ENCODE measurements around the gene CRABP1.

CRABP1 gene

GRCh38 chr15:78347586-78348543 is 7.7 kb downstream of the CRABP1 start:
- DNase-seq = no peak

DNA sequence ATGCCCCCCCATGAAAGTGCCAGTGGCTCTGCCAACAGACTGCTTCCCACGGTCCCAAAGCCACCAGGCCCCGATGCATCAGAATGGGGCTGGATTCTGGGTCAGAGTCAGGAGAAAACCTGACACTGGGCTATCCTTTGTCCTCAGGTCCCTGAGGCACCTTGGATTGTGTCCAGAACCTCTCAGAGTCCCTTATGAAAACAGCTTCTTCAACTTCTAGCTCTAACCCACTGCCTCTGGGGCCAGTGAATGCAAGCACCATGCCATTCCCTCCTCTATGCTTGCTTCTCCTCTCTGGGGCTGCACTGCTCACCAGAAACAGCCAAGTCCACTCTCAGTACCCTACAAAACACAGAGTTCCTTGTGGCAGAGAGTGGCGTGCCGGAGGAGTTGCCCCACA is 9.9 kb downstream of the CRABP1 start:
- DNase-seq = no peak

DNA sequence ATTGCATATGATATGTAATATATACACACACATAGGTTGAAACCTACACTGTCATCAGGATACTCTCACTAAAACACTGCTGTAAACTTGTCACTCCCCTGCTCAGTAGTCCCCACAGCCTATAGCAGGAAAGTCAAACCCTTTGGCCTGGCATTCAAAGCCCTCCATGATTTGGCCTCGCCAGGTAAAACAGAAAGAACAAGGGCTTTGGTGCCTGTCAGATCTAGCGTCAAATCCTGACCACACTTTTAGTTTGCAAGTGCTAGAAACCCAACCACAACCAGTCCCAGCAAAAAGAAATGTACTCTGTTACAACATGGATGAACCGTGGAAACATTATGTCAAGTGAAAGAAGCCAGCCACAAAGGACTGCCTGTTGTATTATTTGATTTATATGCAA is 11.4 kb downstream of the CRABP1 start:
- no peak for DNase-seq

GRCh38 chr15:78353093-78353492 is 12.9 kb downstream of the CRABP1 start:
- no peak for DNase-seq

GRCh38 chr15:78355177-78355576 is 15.0 kb downstream of the CRABP1 start:
- DNase-seq = no peak

DNA sequence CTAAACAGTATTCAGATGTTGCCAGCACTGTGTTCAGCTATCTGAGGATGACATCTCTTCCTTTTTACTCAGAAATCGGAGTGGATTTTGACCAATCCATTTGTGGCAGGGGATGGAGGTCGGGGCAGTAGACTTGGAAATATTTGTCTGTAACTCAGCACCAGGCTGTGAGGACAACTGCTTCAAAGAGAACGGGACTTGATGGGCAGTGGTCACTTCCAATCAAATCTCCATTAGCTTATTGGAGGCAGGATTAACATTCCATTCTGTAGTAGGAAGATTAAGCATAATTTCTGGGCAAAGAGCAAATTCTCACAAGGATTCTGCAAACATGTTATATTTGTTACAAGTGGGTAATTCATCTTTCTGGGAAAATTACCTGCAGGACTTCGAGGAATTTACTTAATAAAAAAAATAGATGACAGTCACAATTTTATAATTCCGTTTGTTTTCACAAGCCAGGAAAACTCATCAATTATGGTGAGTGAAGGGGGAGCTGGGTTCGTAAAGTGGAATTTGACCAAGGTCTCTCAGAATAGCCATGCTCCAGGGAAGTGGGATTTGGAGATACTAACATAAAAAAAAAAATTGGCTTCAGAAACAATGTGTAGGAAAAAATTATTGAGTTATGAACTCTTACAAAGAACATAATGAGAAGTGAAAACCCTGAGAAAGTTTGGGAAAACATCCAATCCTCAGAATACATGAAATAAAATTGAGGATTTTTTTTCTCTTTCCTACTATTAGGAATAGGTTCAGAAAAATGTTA is 18.1 kb downstream of the CRABP1 start:
- DNase-seq = no peak

DNA sequence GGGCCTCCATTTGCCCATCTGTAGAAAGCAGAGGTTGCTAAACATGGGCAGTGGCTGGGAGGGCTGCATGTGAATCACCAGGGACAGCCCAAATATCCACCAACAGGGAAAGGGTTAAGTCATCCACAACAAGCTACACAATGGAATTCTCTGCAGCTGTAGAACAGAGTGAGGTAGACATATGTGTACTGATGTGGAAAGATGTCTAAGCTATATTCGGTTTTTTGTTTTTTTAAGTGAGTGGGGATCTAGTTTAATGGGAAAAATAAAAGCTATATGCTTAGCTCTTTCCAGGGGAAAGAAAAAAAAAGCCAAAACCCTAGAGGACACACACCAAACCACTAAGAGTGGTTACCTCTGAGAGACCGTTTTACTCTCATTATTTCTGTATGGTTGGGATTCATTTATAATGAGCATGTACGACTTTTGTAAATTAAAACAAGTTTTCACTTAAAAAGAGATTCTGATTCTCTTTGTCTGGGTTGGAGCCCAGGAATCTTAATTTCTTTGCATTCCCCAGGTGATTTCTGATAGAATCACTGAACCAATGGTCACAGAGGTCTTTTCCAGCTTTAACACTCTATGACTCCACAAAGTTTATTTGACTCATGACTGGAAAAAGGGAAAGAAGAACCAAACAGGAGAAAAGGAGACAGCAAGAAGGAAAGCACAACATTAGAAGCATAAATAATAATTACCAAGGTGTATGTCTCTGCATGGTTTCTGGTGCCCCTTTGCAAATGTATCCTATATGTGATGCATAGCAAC is 19.1 kb downstream of the CRABP1 start:
- no peak for DNase-seq

GRCh38 chr15:78360367-78360801 is 20.2 kb downstream of the CRABP1 start:
- no peak for DNase-seq

DNA sequence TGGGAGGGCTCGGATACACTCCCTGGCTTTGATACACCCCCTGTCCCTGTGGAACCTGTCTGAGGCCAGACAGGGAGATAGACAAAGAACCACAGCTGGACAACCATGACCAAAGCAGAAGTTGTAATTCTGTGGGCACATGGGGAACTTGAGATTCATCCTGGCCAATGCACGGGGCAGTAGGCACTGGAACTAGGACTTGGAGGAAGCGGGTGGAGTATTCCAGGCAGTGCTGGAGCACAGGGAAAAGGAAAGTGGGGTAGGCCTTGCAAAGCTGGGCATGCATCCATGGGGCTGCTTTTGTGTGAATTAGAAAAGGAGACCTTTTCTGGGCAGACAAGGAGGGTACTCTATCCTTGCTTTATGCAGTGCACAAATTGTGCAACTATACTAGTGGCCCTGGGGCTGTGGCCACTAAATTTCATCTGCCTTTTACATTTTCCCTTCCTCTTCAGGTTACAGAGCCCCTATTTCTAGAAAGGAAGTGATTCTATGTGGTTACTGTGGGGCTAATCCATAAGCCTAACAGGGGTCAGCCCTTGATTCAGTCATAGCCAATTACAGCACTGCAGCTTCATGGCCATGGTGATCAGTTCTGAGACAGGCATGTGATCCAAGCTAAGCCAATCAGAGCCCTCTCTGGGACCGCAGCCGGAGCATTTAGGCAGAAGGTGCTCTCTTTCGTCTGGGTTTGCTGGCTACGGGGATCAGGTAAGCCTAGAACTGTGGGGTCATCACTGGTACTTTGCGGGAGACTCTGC is 21.0 kb downstream of the CRABP1 start:
- no peak for DNase-seq

GRCh38 chr15:78361771-78362506 is 21.8 kb downstream of the CRABP1 start:
- DNase-seq = no peak

- no peak for DNase-seq
Measured at GRCh38 chr15:78362716-78363380, 22.7 kb downstream of the CRABP1 start.

DNA sequence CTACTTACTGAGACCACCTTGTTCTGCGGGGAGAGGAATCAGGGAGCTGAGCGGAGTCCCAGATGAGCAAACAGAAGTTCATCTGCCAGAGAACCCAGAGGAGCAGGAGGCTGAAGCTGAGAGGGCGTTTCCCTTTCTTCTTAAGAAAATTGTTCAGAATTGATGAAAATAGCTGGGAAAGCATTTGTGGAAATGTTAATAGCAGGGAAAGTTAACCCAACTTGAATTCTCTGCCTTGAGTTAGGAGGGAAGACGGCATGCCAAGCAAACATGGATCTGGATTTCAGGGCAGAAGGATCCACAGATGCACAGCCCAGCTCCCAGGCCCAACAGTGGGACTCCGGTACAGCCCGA is 23.2 kb downstream of the CRABP1 start:
- DNase-seq = no peak

DNA sequence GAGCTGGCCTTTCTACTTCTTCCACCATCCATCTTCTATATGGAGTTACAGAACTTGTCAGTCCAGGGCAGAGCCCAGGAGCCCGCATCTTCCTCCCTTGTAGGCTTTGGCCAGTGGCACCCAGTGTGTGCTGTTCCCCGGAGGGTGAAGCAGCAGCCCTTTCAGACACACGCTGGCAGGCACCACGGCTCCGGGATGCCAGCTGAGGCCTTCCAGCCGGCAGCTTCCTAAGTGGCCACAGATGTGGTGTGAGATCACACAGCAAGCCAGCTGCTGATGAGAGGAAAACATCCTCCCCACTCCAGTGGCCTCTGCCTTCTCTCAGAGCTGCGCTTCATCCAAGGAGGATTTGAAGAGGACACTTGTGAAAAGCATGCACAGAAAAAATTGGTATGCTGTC is 24.1 kb downstream of the CRABP1 start:
- DNase-seq = no peak

DNA sequence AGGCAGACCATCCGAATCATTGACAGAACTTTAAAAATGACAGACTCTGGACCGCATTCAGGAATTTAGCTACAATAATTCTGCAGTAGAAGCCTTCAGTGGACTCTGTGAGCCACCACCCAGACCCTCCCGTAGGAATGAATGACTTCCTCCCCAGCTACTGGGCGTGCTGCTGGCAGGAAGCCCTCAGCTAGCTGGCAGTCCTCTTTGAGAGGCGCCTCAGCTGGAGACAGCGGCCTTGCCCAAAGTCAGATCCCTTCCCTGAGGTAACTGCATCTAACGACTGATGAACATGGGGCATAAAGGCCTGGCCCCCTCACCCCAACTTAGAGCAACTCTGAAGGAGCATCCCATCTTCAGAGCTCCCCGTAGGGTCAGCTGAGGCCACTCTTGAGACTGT is 25.8 kb downstream of the CRABP1 start:
- DNase-seq = no peak

DNA sequence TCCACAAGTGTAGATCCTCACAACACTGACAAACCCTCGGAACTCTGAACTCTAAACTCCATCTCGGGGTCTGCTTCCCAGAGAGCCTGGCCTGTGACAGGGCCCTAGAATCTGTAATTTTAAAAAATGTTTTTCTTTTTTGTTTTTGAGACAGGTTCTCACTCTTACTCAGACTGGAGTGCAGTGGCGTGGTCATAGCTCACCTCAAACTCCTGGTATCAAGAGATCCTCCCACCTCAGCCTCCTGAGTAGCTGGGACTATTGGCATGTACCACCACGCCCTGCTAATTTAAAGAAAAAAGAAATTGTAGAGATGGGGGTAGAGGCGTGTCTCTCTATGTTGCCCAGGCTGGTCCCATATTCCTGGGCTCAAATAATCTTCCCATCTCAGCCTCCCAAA is 26.2 kb downstream of the CRABP1 start:
- DNase-seq = no peak

DNA sequence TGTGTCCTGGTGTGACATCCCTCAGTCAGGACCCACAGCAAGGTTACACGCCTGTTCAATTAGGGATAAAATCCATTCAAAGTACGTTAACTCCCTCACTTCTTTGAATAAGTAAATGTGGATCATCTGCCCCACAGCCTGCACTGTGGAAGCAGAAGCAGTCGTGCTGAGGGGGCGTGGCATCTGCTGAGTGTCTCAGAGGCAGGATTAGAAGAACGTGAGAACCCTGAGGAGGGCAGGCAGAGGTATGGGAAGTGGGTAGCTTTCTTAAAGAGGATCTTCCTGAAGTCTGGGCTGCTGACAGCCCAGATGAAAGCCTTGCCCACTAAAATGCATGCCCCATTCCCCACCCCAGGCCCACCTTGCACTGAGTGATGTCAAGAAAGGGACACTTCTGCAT is 28.5 kb downstream of the CRABP1 start:
- DNase-seq = no peak

- no peak for DNase-seq
Measured at GRCh38 chr15:78369161-78369560, 29.0 kb downstream of the CRABP1 start.

DNA sequence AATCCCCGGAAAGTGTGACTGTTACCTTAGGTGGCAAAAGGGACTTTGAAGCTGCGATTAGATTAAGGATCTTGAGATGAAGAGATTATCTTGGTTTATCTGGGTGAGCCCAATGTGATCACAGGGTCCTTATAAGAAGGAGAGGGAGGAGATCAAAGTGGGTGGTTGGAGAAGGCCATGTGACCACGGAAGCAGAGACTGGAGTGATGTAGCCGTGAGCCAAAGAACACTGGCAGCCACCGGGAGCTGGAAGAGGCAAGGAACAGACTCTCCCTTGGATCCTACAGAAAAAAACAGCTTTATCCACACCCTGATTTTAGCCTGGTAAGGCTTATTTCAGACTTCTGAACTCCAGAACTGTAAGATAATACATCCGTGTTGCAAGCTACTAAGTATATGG is 29.9 kb downstream of the CRABP1 start:
- no peak for DNase-seq

DNA sequence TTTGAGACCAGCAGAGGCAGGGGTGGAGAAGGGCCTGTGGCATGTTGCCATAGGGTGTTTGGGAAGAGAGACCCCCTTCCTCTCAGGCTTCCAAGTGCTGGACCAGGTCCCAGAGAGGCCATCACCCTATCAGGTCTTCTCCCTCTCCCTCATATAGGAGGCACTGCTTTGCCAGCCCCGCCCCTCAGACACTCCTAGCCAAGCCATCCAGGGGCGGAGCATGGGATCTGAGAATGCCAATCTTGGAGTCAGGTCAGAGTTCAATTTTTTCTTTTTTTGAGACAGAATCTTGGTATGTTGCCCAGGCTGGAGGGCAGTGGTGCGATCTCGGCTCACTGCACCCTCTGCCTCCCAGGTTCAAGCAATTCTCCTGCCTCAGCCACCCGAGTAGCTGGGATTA is 32.7 kb downstream of the CRABP1 start:
- DNase-seq = no peak

DNA sequence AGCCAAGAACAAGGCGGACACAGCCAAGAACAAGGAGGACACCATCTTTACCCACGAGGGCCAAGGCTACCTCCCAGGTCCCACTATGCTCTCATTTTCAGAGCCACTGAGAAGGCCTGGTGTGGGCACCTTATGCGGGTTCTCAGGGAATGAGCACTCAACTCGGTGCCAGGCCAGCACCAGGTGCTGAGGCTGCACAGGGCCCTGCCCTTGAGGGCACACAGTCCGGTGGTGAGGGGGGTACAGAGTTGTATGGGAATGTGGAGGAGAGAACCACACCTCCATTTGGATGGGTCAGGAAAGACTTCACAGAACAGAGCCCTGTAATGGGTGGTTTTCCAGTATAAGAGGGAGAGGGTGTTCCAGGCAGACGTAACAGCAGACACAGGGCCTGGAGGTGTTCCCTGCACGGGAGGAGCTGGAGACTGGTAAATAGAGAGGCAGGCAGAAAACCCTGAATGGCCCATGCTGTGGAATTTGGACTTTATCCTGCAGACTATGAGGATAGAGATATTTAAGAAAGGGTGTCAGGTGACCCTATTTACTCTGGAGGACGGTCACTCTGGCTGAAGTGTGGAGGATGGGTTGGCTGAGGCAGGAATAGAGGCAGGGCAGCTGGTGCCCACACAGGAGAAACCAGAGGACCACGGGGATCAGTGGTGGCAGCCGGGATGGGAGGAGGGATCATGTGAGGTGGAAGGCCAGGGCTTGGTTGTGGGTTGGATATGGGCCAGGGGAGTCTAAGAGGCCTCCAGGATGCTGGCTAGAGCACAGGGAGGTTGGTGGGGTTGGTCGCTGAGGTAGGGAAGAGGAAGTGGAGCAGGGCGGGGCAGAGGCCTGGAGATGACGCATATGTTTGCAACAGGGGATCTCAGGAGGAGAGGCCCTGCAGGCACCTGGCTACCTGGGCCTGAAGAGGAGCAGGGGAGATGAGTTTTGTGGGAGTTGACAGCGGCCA is 34.6 kb downstream of the CRABP1 start:
- DNase-seq = no peak
